H1 (cell line): ENCODE results near the gene CCBE1. TPM values are rescaled to one million over a fixed set of nuclear protein-coding genes. Genes with fewer than 3 reads are reported as not detected.

ENCODE experiments used
- CTCF ChIA-PET: fragments of 300-600 bp; sonication (Branson Sonifier 250); formaldehyde crosslinking; loops from one replicate; lab custom pipeline; 2021; ENCODE audit not compliant: partially characterized antibody; lab: Charles Lee
- POLR2A ChIA-PET: fragments of 300-600 bp; sonication (Branson Sonifier 250); formaldehyde crosslinking; loops from one replicate; lab custom pipeline; 2021; ENCODE audit warnings: inconsistent platforms; ENCODE audit not compliant: partially characterized antibody; lab: Charles Lee
- DNase-seq, 2 experiments: peaks; one replicate each; pipeline versions ENCODE4 v3.0.0 to v3.0.0-alpha.2; 2010 to 2022; ENCODE audit warnings: low spot score in 2 of 2, low read depth in 1 of 2, mixed read lengths in 1 of 2
- FAIRE-seq: peaks from 2 replicates; lab custom pipeline; 2011; peaks lifted over from hg19 to GRCh38; lab: Jason Lieb, UNC
- H2AFZ ChIP-seq: 2 replicates; pipeline ENCODE4 v1.8.1; 2012; ENCODE audit warnings: low read length, inconsistent platforms
- H2AK5ac ChIP-seq: 2 replicates; pipeline ENCODE4 v1.6.1; 2013; ENCODE audit warnings: low read depth, low read length
- H2BK120ac ChIP-seq: replicated peaks from 2 replicates; pipeline ENCODE3; 2013; ENCODE audit warnings: low read depth, low read length, inconsistent platforms
- H2BK12ac ChIP-seq: 2 replicates; pipeline ENCODE4 v1.6.1; 2013; ENCODE audit warnings: low read depth, low read length
- H2BK15ac ChIP-seq: 2 replicates; pipeline ENCODE4 v1.6.1; 2013; ENCODE audit warnings: low read length
- H2BK20ac ChIP-seq: 2 replicates; pipeline ENCODE4 v1.6.1; 2013; ENCODE audit warnings: low read length
- H2BK5ac ChIP-seq: 2 replicates; pipeline ENCODE4 v1.6.1; 2013; ENCODE audit warnings: low read depth, low read length
- H3K14ac ChIP-seq: 2 replicates; pipeline ENCODE4 v1.6.1; 2013; ENCODE audit warnings: inconsistent platforms; ENCODE audit not compliant: insufficient read length
- H3K18ac ChIP-seq: 2 replicates; pipeline ENCODE4 v1.6.1; 2013; ENCODE audit warnings: low read length; ENCODE audit errors: extremely low read depth
- H3K23ac ChIP-seq: 2 replicates; pipeline ENCODE4 v1.6.1; 2013; ENCODE audit warnings: inconsistent platforms; ENCODE audit not compliant: insufficient read length
- H3K23me2 ChIP-seq: 2 replicates; pipeline ENCODE4 v1.6.1; 2013; ENCODE audit warnings: low read depth, low read length
- H3K27ac ChIP-seq: 2 replicates; pipeline ENCODE4 v1.6.1; 2011; ENCODE audit warnings: low read depth, low read length, inconsistent platforms
- H3K27me3 ChIP-seq, 4 experiments: replicated peaks in 1 of 4; 1 replicate in 1 of 4; 2 replicates in 3 of 4; pipeline versions ENCODE4 v1.6.1 to v1.8.1; 2011 to 2013; ENCODE audit warnings: low read length in 3 of 4, mild to moderate bottlenecking in 3 of 4, inconsistent platforms in 2 of 4, mixed read lengths in 2 of 4, moderate library complexity in 1 of 4; ENCODE audit not compliant: control insufficient read depth in 3 of 4, insufficient read depth in 3 of 4; ENCODE audit errors: extremely low read depth in 1 of 4
- H3K36me3 ChIP-seq, 4 experiments: 2 replicates each; pipeline versions ENCODE4 v1.6.1 to v1.8.1; 2011 to 2013; ENCODE audit warnings: mild to moderate bottlenecking in 4 of 4, low read length in 3 of 4, moderate library complexity in 2 of 4, control low read depth in 1 of 4, inconsistent platforms in 1 of 4; ENCODE audit not compliant: insufficient read depth in 4 of 4, control insufficient read depth in 2 of 4
- H3K4ac ChIP-seq: replicated peaks from 2 replicates; pipeline ENCODE3; 2013; ENCODE audit warnings: low read length, low read depth, mixed read lengths, inconsistent platforms; ENCODE audit not compliant: insufficient read length
- H3K4me1 ChIP-seq, 4 experiments: replicated peaks in 1 of 4; 1 replicate in 1 of 4; 2 replicates in 3 of 4; pipeline versions ENCODE4 v1.6.1 to v1.8.1; 2011 to 2013; ENCODE audit warnings: low read length in 3 of 4, inconsistent platforms in 2 of 4, mixed read lengths in 1 of 4; ENCODE audit not compliant: insufficient read depth in 4 of 4, control insufficient read depth in 3 of 4
- H3K4me2 ChIP-seq, 2 experiments: 2 replicates each; pipeline versions ENCODE4 v1.6.1 to v1.8.1; 2011 to 2013; ENCODE audit warnings: low read depth in 2 of 2, low read length in 2 of 2, control low read depth in 1 of 2, inconsistent platforms in 1 of 2, mild to moderate bottlenecking in 1 of 2; ENCODE audit not compliant: insufficient read depth in 1 of 2
- H3K4me3 ChIP-seq, 4 experiments: fragments of 200-600, 300-600 bp in 1 of 4; sonication (generic), shearing (Covaris generic), sonication (Bioruptor Twin) in 1 of 4; 2 replicates each; pipeline versions ENCODE4 v1.5.1 to v1.8.1; 2011 to 2016; ENCODE audit warnings: low read length in 4 of 4, low read depth in 3 of 4, control low read depth in 2 of 4, inconsistent platforms in 2 of 4, mild to moderate bottlenecking in 2 of 4, mixed read lengths in 1 of 4, moderate library complexity in 1 of 4; ENCODE audit not compliant: insufficient read depth in 2 of 4; ENCODE audit errors: extremely low read depth in 1 of 4
- H3K56ac ChIP-seq: replicated peaks from 2 replicates; pipeline ENCODE3; 2013; ENCODE audit warnings: low read depth, mild to moderate bottlenecking, mixed read lengths, low read length, inconsistent platforms; ENCODE audit not compliant: insufficient read length
- H3K79me1 ChIP-seq: 2 replicates; pipeline ENCODE4 v1.6.1; 2013; ENCODE audit warnings: low read depth, low read length, control low read depth
- H3K79me2 ChIP-seq, 2 experiments: 2 replicates each; pipeline versions ENCODE4 v1.6.1 to v1.8.1; 2012 to 2013; ENCODE audit warnings: low read length in 2 of 2, mild to moderate bottlenecking in 2 of 2, inconsistent platforms in 1 of 2; ENCODE audit not compliant: insufficient read depth in 2 of 2, control insufficient read depth in 1 of 2
- H3K9ac ChIP-seq, 4 experiments: replicated peaks in 1 of 4; 1 replicate in 1 of 4; 2 replicates in 3 of 4; pipeline versions ENCODE4 v1.6.1 to v1.8.1; 2011 to 2013; ENCODE audit warnings: low read depth in 3 of 4, low read length in 3 of 4, control low read depth in 2 of 4, mild to moderate bottlenecking in 2 of 4, moderate library complexity in 2 of 4, inconsistent platforms in 1 of 4; ENCODE audit errors: extremely low read depth in 1 of 4
- H3K9me3 ChIP-seq, 2 experiments: 2 replicates each; pipeline versions ENCODE4 v1.6.1 to v1.8.1; 2012 to 2013; ENCODE audit warnings: mild to moderate bottlenecking in 2 of 2, moderate library complexity in 2 of 2, control low read depth in 1 of 2, inconsistent platforms in 1 of 2, low read depth in 1 of 2, low read length in 1 of 2, mixed read lengths in 1 of 2; ENCODE audit not compliant: insufficient read depth in 2 of 2
- H4K20me1 ChIP-seq, 2 experiments: replicated peaks in 1 of 2; 2 replicates each; pipeline versions ENCODE3 to v1.8.1; 2011 to 2013; ENCODE audit warnings: inconsistent platforms in 2 of 2, low read length in 2 of 2, mild to moderate bottlenecking in 1 of 2; ENCODE audit not compliant: insufficient read depth in 2 of 2, control insufficient read depth in 1 of 2
- H4K5ac ChIP-seq: 2 replicates; pipeline ENCODE4 v1.6.1; 2013; ENCODE audit warnings: low read length, low read depth, mixed read lengths, inconsistent platforms; ENCODE audit not compliant: insufficient read length
- H4K8ac ChIP-seq: 2 replicates; pipeline ENCODE4 v1.8.0; 2013; ENCODE audit warnings: mild to moderate bottlenecking, moderate library complexity, low read length, inconsistent platforms; ENCODE audit not compliant: insufficient read depth; ENCODE audit errors: extremely low read depth
- H4K91ac ChIP-seq: replicated peaks from 2 replicates; pipeline ENCODE3; 2013; ENCODE audit warnings: low read length, mixed read lengths, inconsistent platforms; ENCODE audit not compliant: insufficient read length
- HDAC2 ChIP-seq, 2 experiments: fragments of 300-600 bp in 1 of 2; sonication (generic) in 1 of 2; IDR thresholded peaks; 2 replicates each; pipeline ENCODE4 v1.6.1; 2011 to 2012; ENCODE audit warnings: low read depth in 2 of 2, low read length in 2 of 2, mild to moderate bottlenecking in 2 of 2, moderate library complexity in 2 of 2, borderline replicate concordance in 1 of 2, inconsistent platforms in 1 of 2
- POLR2AphosphoS5 ChIP-seq: IDR thresholded peaks from 2 replicates; pipeline ENCODE4 v1.6.1; 2011; ENCODE audit warnings: low read depth, low read length
- TEAD4 ChIP-seq: IDR thresholded peaks from 2 replicates; pipeline ENCODE4 v1.6.1; 2012; ENCODE audit warnings: low read depth, low read length, inconsistent platforms, mixed read lengths
- WGBS, 2 experiments: shearing (Covaris generic) in 1 of 2; methylation state at CpG; one replicate each; pipeline versions ENCODE4 v1.1.6 to v1.1.7; 2013 to 2015; ENCODE audit warnings: low lambda C conversion rate in 2 of 2, mixed read lengths in 2 of 2, inconsistent platforms in 1 of 2, low coverage in 1 of 2, missing lambda C conversion rate in 1 of 2; ENCODE audit not compliant: insufficient replicate concordance in 2 of 2, insufficient coverage in 1 of 2, insufficient read length in 1 of 2; ENCODE audit errors: extremely low coverage in 1 of 2, missing lambda C conversion rate in 1 of 2; 5-methylcytosine and 5-hydroxymethylcytosine counted together
- polyA plus RNA-seq, 7 experiments: library from polyadenylated mRNA; depleted of rRNA in 3 of 7; stranded (reverse) in 5 of 7; unstranded in 2 of 7; fragments of >200 nt in 5 of 7; fragments of 200-250 nt in 2 of 7; gene quantifications; 1 replicate in 5 of 7; 2 replicates in 1 of 7; 4 replicates in 1 of 7; pipeline versions ENCODE4 v1.2.1 to v1.2.3, GENCODE V29; 2011 to 2013; ENCODE audit warnings: missing spikeins in 2 of 7, mixed read lengths in 2 of 7
- total RNA-seq: library from RNA; stranded (reverse); fragmentation: NEBNext Ultra II Directional; extraction: Animal tissue kit (Norgen Biotek cat#: 25700); gene quantifications from 2 replicates; pipeline ENCODE4 v1.2.1, GENCODE V29; 2021

CCBE1 gene
- total and polyA plus RNA-seq, 2 of the 8 experiments (the other 6 are each of a cell fraction or from before 2014, with no cell fraction given), result 2.1 to 2.6 TPM

DNA sequence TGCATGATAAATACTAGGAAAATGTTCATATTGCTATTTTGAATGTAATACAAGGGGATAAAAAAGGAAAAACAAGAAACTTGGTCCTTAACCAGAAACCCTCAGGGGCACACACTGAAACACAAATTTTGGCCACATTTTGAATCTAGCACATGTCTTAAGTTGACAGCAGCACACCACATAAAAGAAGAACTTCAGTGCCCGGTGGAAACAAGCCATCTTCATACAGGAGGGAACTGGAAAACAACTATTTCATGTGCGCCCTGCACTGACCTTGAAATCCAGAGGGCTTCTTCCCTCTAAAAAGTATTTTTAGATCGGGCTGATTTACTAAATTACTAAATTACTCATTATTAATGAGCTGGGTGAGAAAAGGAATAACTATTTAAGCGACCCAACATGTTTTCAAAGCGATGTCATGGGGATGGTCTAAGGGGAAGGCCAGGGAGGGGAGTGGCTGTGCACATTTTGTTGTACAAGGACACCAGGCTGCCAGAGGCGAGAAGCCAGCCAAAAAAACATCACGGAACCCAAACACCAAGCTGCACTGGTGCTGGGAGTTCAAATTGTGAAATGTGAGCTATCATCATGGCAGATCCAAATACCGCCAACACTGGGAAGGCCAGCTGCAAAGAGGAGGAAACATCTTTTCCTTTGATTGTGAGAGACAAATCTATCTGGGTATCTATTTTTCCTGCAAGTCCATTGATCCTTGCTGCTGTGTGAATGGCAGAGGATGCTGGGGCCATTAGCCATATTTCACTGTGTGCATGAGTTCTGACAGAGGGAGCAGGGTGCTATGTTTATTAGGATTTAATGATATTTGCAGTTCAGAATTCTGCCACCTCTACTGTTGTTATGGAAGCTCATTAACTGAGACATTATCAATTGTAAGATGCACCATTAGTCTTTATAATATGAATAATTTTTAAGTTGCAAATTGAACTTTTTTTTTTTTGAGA, 187.5 kb downstream of the CCBE1 start:
- Histone ChIP-seq H2BK12ac (no peak overlapping the region), H3K79me2 (no peaks in the 10 kb centered on the region), H4K91ac (no peak overlapping the region), H3K27me3 (no peaks in the 10 kb centered on the region), H4K5ac (no peak overlapping the region), H3K27ac (no peak overlapping the region), H3K4me3 (no peak overlapping the region), H3K4me1 (no peaks in the 10 kb centered on the region), H2BK20ac (0 out of 2 replicates have a peak overlapping the region, but pooled peaks have one; percentile 21), H3K4ac (no peak overlapping the region), H3K18ac (no peak overlapping the region), H4K8ac (no peak overlapping the region), H3K14ac (no peak overlapping the region), H3K36me3 (no peaks in the 10 kb centered on the region), H3K23me2 (no peaks in the 10 kb centered on the region; the same call in 1 of the 2 replicates), H3K4me2 (no peak overlapping the region), H3K9me3 (no peaks in the 10 kb centered on the region), H2BK15ac (no peak overlapping the region), H3K23ac (no peak overlapping the region), H3K56ac (no peak overlapping the region), H2AK5ac (no peak overlapping the region), H2AFZ (no peak overlapping the region), H3K9ac (no peak overlapping the region), H2BK120ac (no peak overlapping the region), H4K20me1 (no peaks in the 10 kb centered on the region), H3K79me1 (no peaks in the 10 kb centered on the region)
- CTCF ChIA-PET, result interaction anchor here (0.6 to 2.9 kb wide), 4 partner anchors 15 to 231 kb away, joined by 3 to 10 read pairs (median 4); no protein-coding TSS in a partner anchor
- DNase-seq (no peak), FAIRE-seq (no peak)
- 80% methylated on average over 8 of the region's 8 CpGs; no CpG with 5 or more reads in 1 of the 2 experiments for WGBS, 2 experiments
- POLR2A ChIA-PET, result no interaction called here
- TF ChIP-seq HDAC2 (IDR thresholded peaks at IDR 0.05; ENCODE audit: borderline replicate concordance in 1 of 2, low read depth in 2 of 2, low read length in 2 of 2), result no peak
- TF ChIP-seq TEAD4, result no peak
- no peak for TF ChIP-seq POLR2AphosphoS5
- TF ChIP-seq, all 59 proteins: peak for 0
- no peak overlapping the region for H2BK5ac ChIP-seq
